NB4 (cell line): ENCODE data around the gene UTF1.
"Not testable (repeated sequence)": the region's sequence is repeated elsewhere in the genome, so short reads cannot be mapped to it uniquely, and the experiment has no call there.

Experiments
- MYC ChIP-seq: IDR thresholded peaks from 2 replicates; pipeline ENCODE4 v1.6.1; 2011; ENCODE audit warnings: low read depth, low read length
- POLR2A ChIP-seq: IDR thresholded peaks from 2 replicates; pipeline ENCODE4 v1.6.1; 2011; ENCODE audit warnings: mild to moderate bottlenecking; ENCODE audit not compliant: insufficient read length; ENCODE audit errors: extremely low read depth
- TF ChIP-seq, protein P1 (sequence below): IDR thresholded peaks from one replicate; pipeline ENCODE4 v1.5.1; 2012; ENCODE audit warnings: low read depth, low read length
- TF ChIP-seq, protein P2 (sequence below): IDR thresholded peaks from 2 replicates; pipeline ENCODE4 v1.6.1; 2011; ENCODE audit warnings: low read depth, low read length

DNA sequence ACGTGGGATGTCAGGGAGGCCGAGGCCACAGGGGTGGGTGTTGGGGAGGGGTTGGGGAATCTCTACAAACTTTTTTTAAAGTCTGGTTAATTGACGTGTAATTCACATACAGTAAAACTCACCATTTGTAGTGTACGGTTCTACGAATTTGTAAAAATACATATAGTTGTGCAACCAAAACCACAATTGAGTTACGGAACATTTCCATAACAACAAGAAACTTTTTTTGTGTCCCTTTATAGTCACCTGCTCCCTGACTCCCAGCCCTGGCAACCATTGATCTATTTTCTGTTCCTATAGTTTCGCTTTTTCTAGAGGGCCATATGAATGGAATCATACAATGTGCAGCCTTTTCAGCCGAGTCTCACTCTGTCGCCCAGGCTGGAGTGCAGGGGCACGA, 4.8 kb downstream of the UTF1 start:
- TF ChIP-seq, protein P1, sequence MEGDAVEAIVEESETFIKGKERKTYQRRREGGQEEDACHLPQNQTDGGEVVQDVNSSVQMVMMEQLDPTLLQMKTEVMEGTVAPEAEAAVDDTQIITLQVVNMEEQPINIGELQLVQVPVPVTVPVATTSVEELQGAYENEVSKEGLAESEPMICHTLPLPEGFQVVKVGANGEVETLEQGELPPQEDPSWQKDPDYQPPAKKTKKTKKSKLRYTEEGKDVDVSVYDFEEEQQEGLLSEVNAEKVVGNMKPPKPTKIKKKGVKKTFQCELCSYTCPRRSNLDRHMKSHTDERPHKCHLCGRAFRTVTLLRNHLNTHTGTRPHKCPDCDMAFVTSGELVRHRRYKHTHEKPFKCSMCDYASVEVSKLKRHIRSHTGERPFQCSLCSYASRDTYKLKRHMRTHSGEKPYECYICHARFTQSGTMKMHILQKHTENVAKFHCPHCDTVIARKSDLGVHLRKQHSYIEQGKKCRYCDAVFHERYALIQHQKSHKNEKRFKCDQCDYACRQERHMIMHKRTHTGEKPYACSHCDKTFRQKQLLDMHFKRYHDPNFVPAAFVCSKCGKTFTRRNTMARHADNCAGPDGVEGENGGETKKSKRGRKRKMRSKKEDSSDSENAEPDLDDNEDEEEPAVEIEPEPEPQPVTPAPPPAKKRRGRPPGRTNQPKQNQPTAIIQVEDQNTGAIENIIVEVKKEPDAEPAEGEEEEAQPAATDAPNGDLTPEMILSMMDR: not testable (repeated sequence)
- TF ChIP-seq POLR2A, MYC: not testable (repeated sequence)
- TF ChIP-seq, protein P2, sequence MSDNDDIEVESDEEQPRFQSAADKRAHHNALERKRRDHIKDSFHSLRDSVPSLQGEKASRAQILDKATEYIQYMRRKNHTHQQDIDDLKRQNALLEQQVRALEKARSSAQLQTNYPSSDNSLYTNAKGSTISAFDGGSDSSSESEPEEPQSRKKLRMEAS: not testable (repeated sequence)
